GM23338 (cell line): ENCODE results near the gene EHD4. TPM values are rescaled to one million over a fixed set of nuclear protein-coding genes. Genes with fewer than 3 reads are reported as not detected.

Experiments
- ATAC-seq: fragments of 200-7000 bp; cut with Tn5 transposase; 3 replicates; pipeline ENCODE4 v1.9.1; 2020
- DNase-seq: peaks from one replicate; pipeline ENCODE4 v3.0.0-alpha.2; 2015; ENCODE audit warnings: low spot score
- H2AFZ ChIP-seq: fragments of 200-600 bp; sonication (generic); 2 replicates; pipeline ENCODE4 v1.8.0; 2016; ENCODE audit warnings: antibody characterized with exemption, mild to moderate bottlenecking, moderate library complexity
- H3F3A ChIP-seq: fragments of 200-600 bp; sonication (generic); replicated peaks from 2 replicates; pipeline ENCODE4 v1.8.0; 2017; ENCODE audit warnings: antibody characterized with exemption, mixed run types, low read depth
- H3K27ac ChIP-seq: fragments of 200-600 bp; sonication (generic); 2 replicates; pipeline ENCODE4 v1.6.1; 2016; ENCODE audit warnings: low read depth
- H3K27me3 ChIP-seq: fragments of 200-600 bp; sonication (generic); 2 replicates; pipeline ENCODE4 v1.8.0; 2016; ENCODE audit warnings: mild to moderate bottlenecking, mixed run types, moderate library complexity; ENCODE audit not compliant: insufficient read depth
- H3K36me3 ChIP-seq: fragments of 200-600 bp; sonication (generic); 2 replicates; pipeline ENCODE4 v1.8.0; 2016; ENCODE audit warnings: mild to moderate bottlenecking; ENCODE audit not compliant: insufficient read depth
- H3K4me1 ChIP-seq: fragments of 200-600 bp; sonication (generic); 2 replicates; pipeline ENCODE4 v1.8.0; 2016; ENCODE audit warnings: mild to moderate bottlenecking, moderate library complexity; ENCODE audit not compliant: insufficient read depth
- H3K4me2 ChIP-seq: fragments of 200-600 bp; sonication (generic); 2 replicates; pipeline ENCODE4 v1.7.1; 2017; ENCODE audit warnings: mixed run types
- H3K4me3 ChIP-seq: fragments of 200-600 bp; sonication (generic); 2 replicates; pipeline ENCODE4 v1.6.1; 2016; ENCODE audit warnings: mixed run types
- H3K79me2 ChIP-seq: fragments of 200-600 bp; sonication (generic); replicated peaks from 2 replicates; pipeline ENCODE4 v1.8.0; 2017; ENCODE audit warnings: mild to moderate bottlenecking; ENCODE audit not compliant: insufficient read depth
- H3K9me2 ChIP-seq: fragments of 200-600 bp; sonication (generic); 2 replicates; pipeline ENCODE4 v1.8.0; 2017; ENCODE audit not compliant: insufficient read depth
- H4K20me1 ChIP-seq: fragments of 200-600 bp; sonication (generic); replicated peaks from 2 replicates; pipeline ENCODE4 v1.8.0; 2017; ENCODE audit warnings: mild to moderate bottlenecking; ENCODE audit not compliant: insufficient read depth
- H3K27ac Mint-ChIP-seq: 2 replicates; pipeline ENCODE4 v1.8.0; 2020; ENCODE audit warnings: inconsistent platforms, mild to moderate bottlenecking, moderate library complexity, mixed read lengths
- H3K27me3 Mint-ChIP-seq: 3 replicates; pipeline ENCODE4 v1.8.0; 2022; ENCODE audit warnings: low read depth, mild to moderate bottlenecking, moderate library complexity, mixed read lengths, inconsistent platforms; ENCODE audit not compliant: insufficient read depth, poor library complexity
- H3K36me3 Mint-ChIP-seq: 3 replicates; pipeline ENCODE4 v1.8.0; 2021; ENCODE audit warnings: low read depth, mild to moderate bottlenecking, inconsistent platforms, moderate library complexity, mixed read lengths
- H3K4me1 Mint-ChIP-seq: 3 replicates; pipeline ENCODE4 v1.8.0; 2020; ENCODE audit warnings: mild to moderate bottlenecking, inconsistent platforms, mixed read lengths
- H3K4me3 Mint-ChIP-seq: 3 replicates; pipeline ENCODE4 v1.8.0; 2021; ENCODE audit warnings: moderate library complexity, mild to moderate bottlenecking, inconsistent platforms, mixed read lengths
- H3K9me3 Mint-ChIP-seq: 3 replicates; pipeline ENCODE4 v1.8.0; 2020; ENCODE audit warnings: moderate library complexity, mild to moderate bottlenecking, inconsistent platforms, mixed read lengths
- CREB1 ChIP-seq: fragments of 250-450 bp; sonication (Bioruptor Pico); IDR thresholded peaks from 2 replicates; pipeline ENCODE4 v1.5.0; 2020; ENCODE audit warnings: low read depth, mild to moderate bottlenecking, moderate library complexity
- ETS1 ChIP-seq: IDR thresholded peaks from 2 replicates; pipeline ENCODE4 v1.6.1; 2016; ENCODE audit warnings: antibody characterized with exemption
- EZH2 ChIP-seq: fragments of 200-600 bp; sonication (generic); IDR thresholded peaks from one replicate; pipeline ENCODE4 v1.8.0; 2017; ENCODE audit warnings: antibody characterized with exemption, mild to moderate bottlenecking, low read depth; ENCODE audit not compliant: unreplicated experiment
- EZH2phosphoT487 ChIP-seq: fragments of 200-600 bp; sonication (generic); IDR thresholded peaks from one replicate; pipeline ENCODE4 v1.8.1; 2018; ENCODE audit warnings: antibody characterized with exemption; ENCODE audit not compliant: unreplicated experiment
- JUNB ChIP-seq: IDR thresholded peaks from one replicate; pipeline ENCODE4 v1.6.1; 2016; ENCODE audit warnings: antibody characterized with exemption; ENCODE audit not compliant: unreplicated experiment
- POLR2AphosphoS5 ChIP-seq: IDR thresholded peaks from 2 replicates; pipeline ENCODE4 v1.6.1; 2016; ENCODE audit warnings: antibody characterized with exemption, low read depth
- REST ChIP-seq: IDR thresholded peaks from one replicate; pipeline ENCODE4 v1.6.1; 2018; ENCODE audit warnings: antibody characterized with exemption; ENCODE audit not compliant: unreplicated experiment
- STAT1 ChIP-seq: IDR thresholded peaks from one replicate; pipeline ENCODE4 v1.6.1; 2016; ENCODE audit warnings: antibody characterized with exemption; ENCODE audit not compliant: unreplicated experiment
- ZNF114 ChIP-seq: fragments of 250-450 bp; sonication (Bioruptor Pico); IDR thresholded peaks from 2 replicates; pipeline ENCODE4 v1.5.0; 2020; ENCODE audit warnings: mild to moderate bottlenecking, moderate library complexity
- ZNF331 ChIP-seq: fragments of 250-450 bp; sonication (Bioruptor Pico); IDR thresholded peaks from 2 replicates; pipeline ENCODE4 v1.5.0; 2020; ENCODE audit warnings: low read depth, mild to moderate bottlenecking, moderate library complexity
- polyA plus RNA-seq: library from polyadenylated mRNA; unstranded; fragments of >200 nt; fragmentation: Nextera tagmentation; extraction: Ambion mirVana; gene quantifications from 2 replicates; pipeline ENCODE4 v1.2.1, GENCODE V29; 2016
- total RNA-seq: library from RNA; depleted of rRNA; stranded (reverse); fragments of >200 nt; shearing (Covaris generic); gene quantifications from 2 replicates; pipeline ENCODE4 v1.2.3, GENCODE V29; 2014

Gene EHD4
- total and polyA plus RNA-seq, 2 experiments from 2014 or later: 13.0 to 31.0 TPM

GRCh38 chr15:42001236-42001635, 28.9 kb upstream of the EHD4 start (continued):
- no peak for TF ChIP-seq STAT1

- H3K79me2 ChIP-seq: no peaks in the 10 kb centered on the region
- Mint-ChIP-seq H3K4me1 (no peaks in the 10 kb centered on the region), H3K36me3 (no peaks in the 10 kb centered on the region), H3K27ac (no peak overlapping the region), H3K27me3 (peaks cover 6% of the 10 kb centered on the region), H3K4me3 (no peak overlapping the region), H3K9me3 (no peaks in the 10 kb centered on the region)
- ATAC-seq (no peak), DNase-seq (no peak)
- no peaks in the 10 kb centered on the region for H3F3A ChIP-seq
- no peaks in the 10 kb centered on the region for H3K9me2 ChIP-seq
- TF ChIP-seq ZNF331 (CRISPR knock-in tag) (no peak), STAT1 (no peak), POLR2AphosphoS5 (no peak), REST (no peak), ZNF114 (CRISPR knock-in tag) (no peak), EZH2phosphoT487 (no peak), EZH2 (no peak), CREB1 (CRISPR knock-in tag) (no peak), ETS1 (no peak), JUNB (no peak)
- no peak overlapping the region for H2AFZ ChIP-seq
- no peak overlapping the region for H3K27ac ChIP-seq
- no peaks in the 10 kb centered on the region for H3K36me3 ChIP-seq
- H3K4me1 ChIP-seq: no peaks in the 10 kb centered on the region
- no peaks in the 10 kb centered on the region for H3K27me3 ChIP-seq
- no peak overlapping the region for H3K4me2 ChIP-seq
- H3K4me3 ChIP-seq: no peak overlapping the region
- H4K20me1 ChIP-seq: no peaks in the 10 kb centered on the region
Observed at GRCh38 chr15:41999290-42000285, 27.2 kb upstream of the EHD4 start.
